Measurements from ENCODE around the gene USP2. TPM values are rescaled to one million over a fixed set of nuclear protein-coding genes. Genes with fewer than 3 reads are reported as not detected.

USP2 gene
- total and polyA plus RNA-seq, 2 of the 8 experiments (the other 6 are each of a cell fraction or from before 2014, with no cell fraction given) = 2.2 to 6.9 TPM

DNA sequence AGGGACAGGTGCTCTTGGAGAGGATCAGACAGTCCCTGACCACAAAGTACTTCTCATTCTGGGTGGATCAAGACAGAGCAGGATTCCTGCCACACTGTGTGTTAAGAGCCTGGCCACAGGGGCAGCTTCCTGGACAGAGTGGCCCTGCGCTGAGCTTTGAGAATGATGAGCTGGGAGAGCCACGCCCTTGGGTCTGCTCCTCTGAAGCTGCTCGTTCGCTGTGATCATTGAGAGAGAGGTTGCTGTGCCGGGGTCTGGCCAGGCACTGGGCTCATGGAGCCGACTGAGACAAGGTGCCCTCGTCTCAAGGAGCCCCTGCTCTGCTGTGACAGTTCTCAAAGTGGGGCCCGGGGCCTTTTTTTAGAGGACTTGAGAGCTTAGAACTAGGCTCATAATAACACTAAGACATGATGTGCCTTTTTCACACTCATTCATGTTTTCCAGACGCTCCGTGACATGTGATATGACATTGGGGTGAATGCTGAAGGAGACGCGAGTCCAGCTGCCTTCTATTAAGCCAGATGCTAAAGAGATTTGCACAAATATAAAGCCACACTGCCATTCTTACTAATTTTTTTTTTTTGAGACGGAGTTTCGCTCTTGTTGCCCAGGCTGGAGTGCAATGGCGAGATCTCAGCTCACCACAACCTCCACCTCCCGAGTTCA, 33.4 kb downstream of the USP2 start (continued):
- TF ChIP-seq, protein P1, sequence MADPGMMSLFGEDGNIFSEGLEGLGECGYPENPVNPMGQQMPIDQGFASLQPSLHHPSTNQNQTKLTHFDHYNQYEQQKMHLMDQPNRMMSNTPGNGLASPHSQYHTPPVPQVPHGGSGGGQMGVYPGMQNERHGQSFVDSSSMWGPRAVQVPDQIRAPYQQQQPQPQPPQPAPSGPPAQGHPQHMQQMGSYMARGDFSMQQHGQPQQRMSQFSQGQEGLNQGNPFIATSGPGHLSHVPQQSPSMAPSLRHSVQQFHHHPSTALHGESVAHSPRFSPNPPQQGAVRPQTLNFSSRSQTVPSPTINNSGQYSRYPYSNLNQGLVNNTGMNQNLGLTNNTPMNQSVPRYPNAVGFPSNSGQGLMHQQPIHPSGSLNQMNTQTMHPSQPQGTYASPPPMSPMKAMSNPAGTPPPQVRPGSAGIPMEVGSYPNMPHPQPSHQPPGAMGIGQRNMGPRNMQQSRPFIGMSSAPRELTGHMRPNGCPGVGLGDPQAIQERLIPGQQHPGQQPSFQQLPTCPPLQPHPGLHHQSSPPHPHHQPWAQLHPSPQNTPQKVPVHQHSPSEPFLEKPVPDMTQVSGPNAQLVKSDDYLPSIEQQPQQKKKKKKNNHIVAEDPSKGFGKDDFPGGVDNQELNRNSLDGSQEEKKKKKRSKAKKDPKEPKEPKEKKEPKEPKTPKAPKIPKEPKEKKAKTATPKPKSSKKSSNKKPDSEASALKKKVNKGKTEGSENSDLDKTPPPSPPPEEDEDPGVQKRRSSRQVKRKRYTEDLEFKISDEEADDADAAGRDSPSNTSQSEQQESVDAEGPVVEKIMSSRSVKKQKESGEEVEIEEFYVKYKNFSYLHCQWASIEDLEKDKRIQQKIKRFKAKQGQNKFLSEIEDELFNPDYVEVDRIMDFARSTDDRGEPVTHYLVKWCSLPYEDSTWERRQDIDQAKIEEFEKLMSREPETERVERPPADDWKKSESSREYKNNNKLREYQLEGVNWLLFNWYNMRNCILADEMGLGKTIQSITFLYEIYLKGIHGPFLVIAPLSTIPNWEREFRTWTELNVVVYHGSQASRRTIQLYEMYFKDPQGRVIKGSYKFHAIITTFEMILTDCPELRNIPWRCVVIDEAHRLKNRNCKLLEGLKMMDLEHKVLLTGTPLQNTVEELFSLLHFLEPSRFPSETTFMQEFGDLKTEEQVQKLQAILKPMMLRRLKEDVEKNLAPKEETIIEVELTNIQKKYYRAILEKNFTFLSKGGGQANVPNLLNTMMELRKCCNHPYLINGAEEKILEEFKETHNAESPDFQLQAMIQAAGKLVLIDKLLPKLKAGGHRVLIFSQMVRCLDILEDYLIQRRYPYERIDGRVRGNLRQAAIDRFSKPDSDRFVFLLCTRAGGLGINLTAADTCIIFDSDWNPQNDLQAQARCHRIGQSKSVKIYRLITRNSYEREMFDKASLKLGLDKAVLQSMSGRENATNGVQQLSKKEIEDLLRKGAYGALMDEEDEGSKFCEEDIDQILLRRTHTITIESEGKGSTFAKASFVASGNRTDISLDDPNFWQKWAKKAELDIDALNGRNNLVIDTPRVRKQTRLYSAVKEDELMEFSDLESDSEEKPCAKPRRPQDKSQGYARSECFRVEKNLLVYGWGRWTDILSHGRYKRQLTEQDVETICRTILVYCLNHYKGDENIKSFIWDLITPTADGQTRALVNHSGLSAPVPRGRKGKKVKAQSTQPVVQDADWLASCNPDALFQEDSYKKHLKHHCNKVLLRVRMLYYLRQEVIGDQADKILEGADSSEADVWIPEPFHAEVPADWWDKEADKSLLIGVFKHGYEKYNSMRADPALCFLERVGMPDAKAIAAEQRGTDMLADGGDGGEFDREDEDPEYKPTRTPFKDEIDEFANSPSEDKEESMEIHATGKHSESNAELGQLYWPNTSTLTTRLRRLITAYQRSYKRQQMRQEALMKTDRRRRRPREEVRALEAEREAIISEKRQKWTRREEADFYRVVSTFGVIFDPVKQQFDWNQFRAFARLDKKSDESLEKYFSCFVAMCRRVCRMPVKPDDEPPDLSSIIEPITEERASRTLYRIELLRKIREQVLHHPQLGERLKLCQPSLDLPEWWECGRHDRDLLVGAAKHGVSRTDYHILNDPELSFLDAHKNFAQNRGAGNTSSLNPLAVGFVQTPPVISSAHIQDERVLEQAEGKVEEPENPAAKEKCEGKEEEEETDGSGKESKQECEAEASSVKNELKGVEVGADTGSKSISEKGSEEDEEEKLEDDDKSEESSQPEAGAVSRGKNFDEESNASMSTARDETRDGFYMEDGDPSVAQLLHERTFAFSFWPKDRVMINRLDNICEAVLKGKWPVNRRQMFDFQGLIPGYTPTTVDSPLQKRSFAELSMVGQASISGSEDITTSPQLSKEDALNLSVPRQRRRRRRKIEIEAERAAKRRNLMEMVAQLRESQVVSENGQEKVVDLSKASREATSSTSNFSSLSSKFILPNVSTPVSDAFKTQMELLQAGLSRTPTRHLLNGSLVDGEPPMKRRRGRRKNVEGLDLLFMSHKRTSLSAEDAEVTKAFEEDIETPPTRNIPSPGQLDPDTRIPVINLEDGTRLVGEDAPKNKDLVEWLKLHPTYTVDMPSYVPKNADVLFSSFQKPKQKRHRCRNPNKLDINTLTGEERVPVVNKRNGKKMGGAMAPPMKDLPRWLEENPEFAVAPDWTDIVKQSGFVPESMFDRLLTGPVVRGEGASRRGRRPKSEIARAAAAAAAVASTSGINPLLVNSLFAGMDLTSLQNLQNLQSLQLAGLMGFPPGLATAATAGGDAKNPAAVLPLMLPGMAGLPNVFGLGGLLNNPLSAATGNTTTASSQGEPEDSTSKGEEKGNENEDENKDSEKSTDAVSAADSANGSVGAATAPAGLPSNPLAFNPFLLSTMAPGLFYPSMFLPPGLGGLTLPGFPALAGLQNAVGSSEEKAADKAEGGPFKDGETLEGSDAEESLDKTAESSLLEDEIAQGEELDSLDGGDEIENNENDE (IDR thresholded peaks at IDR 0.05; ENCODE audit: insufficient replicate concordance, low read length) = no peak
- TF ChIP-seq CREB1 (IDR thresholded peaks at IDR 0.05) (no peak), EGR1 (IDR thresholded peaks at IDR 0.05; ENCODE audit: borderline replicate concordance, low read depth, low read length) (no peak), KDM4A (IDR thresholded peaks at IDR 0.05; ENCODE audit: low read depth, low read length, severe bottlenecking) (no peak), PHF8 (conservative IDR thresholded peaks at IDR 0.05; ENCODE audit: low read depth, low read length) (no peak), ZNF274 (IDR thresholded peaks at IDR 0.05; ENCODE audit: borderline replicate concordance, extremely low read depth, low read length) (no peak), GABPA (IDR thresholded peaks at IDR 0.05; ENCODE audit: borderline replicate concordance, insufficient read depth, low read length) (no peak), POLR2AphosphoS5 (IDR thresholded peaks at IDR 0.05; ENCODE audit: low read depth, low read length) (no peak)
